Lower leg skin (tissue), 3 donors: ENCODE results near the gene NUP85.

ENCODE experiments used
- CTCF ChIP-seq, 3 donors: fragments of 450-650 bp; IDR thresholded peaks; one replicate each; pipeline ENCODE4 v1.5.1; 2016; ENCODE audit warnings: antibody characterized with exemption in 3 of 3, mild to moderate bottlenecking in 3 of 3, moderate library complexity in 2 of 3
- POLR2A ChIP-seq, 2 donors: fragments of 450-650 bp; IDR thresholded peaks; one replicate each; pipeline ENCODE4 v1.6.1; 2016 to 2017; ENCODE audit warnings: antibody characterized with exemption in 2 of 2, mild to moderate bottlenecking in 1 of 2, moderate library complexity in 1 of 2

- TF ChIP-seq CTCF (IDR thresholded peaks at IDR 0.05) (no peak), POLR2A (IDR thresholded peaks at IDR 0.05) (no peak)
Observed at GRCh38 chr17:75208161-75208560, 2.7 kb downstream of the NUP85 start.
